ENCODE data around the gene CLMP. TPM values are rescaled to one million over a fixed set of nuclear protein-coding genes. Genes with fewer than 3 reads are reported as not detected.

The CLMP gene
- polyA plus RNA-seq, 2 donors = 2.9 to 4.2 TPM

Other genes starting within 250 kb of the CLMP start
- gene BSX, start 213.4 kb downstream of the CLMP start, polyA plus RNA-seq = not detected
- 100 to 1,000 TPM in 1 of 2 donors, 10 to 100 TPM in 1; 64.9 to 504 TPM for gene HSPA8, start 133.1 kb downstream of the CLMP start, polyA plus RNA-seq
- under 1 TPM; 0.26 to 0.37 TPM for gene GRAMD1B, start 235.0 kb upstream of the CLMP start, polyA plus RNA-seq